Skeletal muscle tissue (tissue), 4 donors: ENCODE data around the gene DEDD. TPM values are rescaled to one million over a fixed set of nuclear protein-coding genes. Genes with fewer than 3 reads are reported as not detected.

Source experiments
- H3K27ac ChIP-seq: one replicate; pipeline ENCODE4 v1.7.0; 2013; ENCODE audit warnings: mild to moderate bottlenecking, low read depth, low read length, inconsistent platforms
- H3K27me3 ChIP-seq, 3 donors: one replicate each; pipeline ENCODE4 v1.7.0; 2013; ENCODE audit warnings: low read length in 3 of 3; ENCODE audit not compliant: control insufficient read depth in 3 of 3, insufficient read depth in 3 of 3
- H3K36me3 ChIP-seq, 3 donors: one replicate each; pipeline ENCODE4 v1.7.0; 2013; ENCODE audit warnings: low read length in 3 of 3; ENCODE audit not compliant: control insufficient read depth in 3 of 3, insufficient read depth in 3 of 3
- H3K4me1 ChIP-seq, 3 donors: one replicate each; pipeline ENCODE4 v1.7.0; 2013; ENCODE audit warnings: low read length in 3 of 3, mild to moderate bottlenecking in 3 of 3; ENCODE audit not compliant: control insufficient read depth in 3 of 3, insufficient read depth in 3 of 3
- H3K4me3 ChIP-seq, 3 donors: one replicate each; pipeline ENCODE4 v1.7.0; 2013; ENCODE audit warnings: low read length in 3 of 3
- H3K9ac ChIP-seq, 3 donors: one replicate each; pipeline ENCODE4 v1.7.0; 2013; ENCODE audit warnings: low read length in 3 of 3, mild to moderate bottlenecking in 3 of 3, moderate library complexity in 2 of 3, low read depth in 1 of 3
- H3K9me3 ChIP-seq, 3 donors: one replicate each; pipeline ENCODE4 v1.7.0; 2013; ENCODE audit warnings: low read length in 3 of 3; ENCODE audit not compliant: control insufficient read depth in 3 of 3
- total RNA-seq: library from RNA; depleted of rRNA; stranded (reverse); fragments of >200 nt; gene quantifications from one replicate; pipeline ENCODE4 v1.2.3, GENCODE V29; 2014
- donor health status: Osteomylitis.

Gene DEDD
- total RNA-seq, 1 donor from 2014 or later, result 19.8 TPM

DNA sequence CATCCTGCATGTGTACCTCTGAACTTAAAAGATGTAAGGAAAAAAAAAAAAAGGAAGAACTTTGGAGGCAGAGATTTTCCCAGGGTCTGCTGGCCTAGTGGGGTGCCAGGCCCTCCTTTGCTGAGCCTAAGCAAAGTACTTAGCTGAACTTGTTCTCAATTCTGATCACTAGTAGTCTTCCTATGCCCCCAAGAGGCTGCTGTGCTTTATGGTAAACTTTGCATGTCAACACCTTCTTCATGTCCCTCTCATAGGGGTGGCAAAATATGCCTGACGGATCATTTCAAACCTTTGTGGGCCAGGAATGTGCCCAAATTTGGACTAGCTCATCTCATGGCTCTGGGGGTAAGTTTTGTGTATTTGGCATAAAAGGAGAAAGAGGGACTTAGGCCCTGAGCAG lies 25.4 kb upstream of the DEDD start:
- H3K9ac ChIP-seq, result no peak overlapping the region
- H3K9me3 ChIP-seq, result no peaks in the 10 kb centered on the region
- peaks cover 33 to 49% (median 38%) of the 10 kb centered on the region in 3 donors for H3K4me1 ChIP-seq
- no peak overlapping the region for H3K4me3 ChIP-seq
- H3K27me3 ChIP-seq, result no peaks in the 10 kb centered on the region
- H3K27ac ChIP-seq, result no peak overlapping the region
- H3K36me3 ChIP-seq, result peaks cover 26 to 37% (median 33%) of the 10 kb centered on the region in 3 donors

DNA sequence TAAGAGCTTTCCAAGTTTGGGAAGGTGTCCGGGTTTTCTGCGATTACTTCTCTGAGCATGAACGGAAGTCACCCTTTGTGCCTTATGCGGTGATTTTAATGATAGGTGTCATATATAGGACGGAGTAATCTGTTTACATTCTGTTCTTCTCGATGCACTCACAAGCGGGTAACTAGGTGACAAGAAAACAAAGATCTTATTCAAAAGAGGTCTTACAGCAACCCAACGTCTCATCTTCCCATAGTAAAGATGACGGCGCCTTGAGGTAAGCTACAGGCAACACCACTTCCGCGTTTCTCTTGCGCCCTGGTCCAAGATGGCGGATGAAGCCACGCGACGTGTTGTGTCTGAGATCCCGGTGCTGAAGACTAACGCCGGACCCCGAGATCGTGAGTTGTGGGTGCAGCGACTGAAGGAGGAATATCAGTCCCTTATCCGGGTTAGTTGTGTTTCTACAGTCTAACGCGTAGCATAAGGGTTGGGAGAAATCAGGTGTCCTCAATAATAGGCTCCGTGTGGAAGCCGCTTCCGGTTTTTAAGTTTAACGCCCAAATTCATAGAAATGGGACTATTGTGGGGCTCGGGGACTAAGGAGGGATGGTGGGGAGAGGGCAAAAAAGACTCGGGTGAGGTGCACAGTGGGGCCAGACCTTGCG lies 21.3 kb upstream of the DEDD start, which contains the start of gene UFC1:
Gene UFC1, plus strand, starts transcription at position 297 of the 656 bp plus-strand sequence. Its CDS starts 20 bp downstream, at position 317.
- Histone ChIP-seq H3K4me3 (peak within 1 kb of the TSS; percentile 97 to 100 (median 99)), H3K9ac (peak within 1 kb of the TSS; percentile 97 to 99 (median 98)), H3K36me3 (peaks cover 9 to 16% (median 14%) of the 10 kb centered on the region in 3 donors), H3K27ac (peak within 1 kb of the TSS; percentile 97), H3K9me3 (no peaks in the 10 kb centered on the region), H3K27me3 (no peaks in the 10 kb centered on the region), H3K4me1 (peaks cover 15 to 22% (median 16%) of the 10 kb centered on the region in 3 donors)

DNA sequence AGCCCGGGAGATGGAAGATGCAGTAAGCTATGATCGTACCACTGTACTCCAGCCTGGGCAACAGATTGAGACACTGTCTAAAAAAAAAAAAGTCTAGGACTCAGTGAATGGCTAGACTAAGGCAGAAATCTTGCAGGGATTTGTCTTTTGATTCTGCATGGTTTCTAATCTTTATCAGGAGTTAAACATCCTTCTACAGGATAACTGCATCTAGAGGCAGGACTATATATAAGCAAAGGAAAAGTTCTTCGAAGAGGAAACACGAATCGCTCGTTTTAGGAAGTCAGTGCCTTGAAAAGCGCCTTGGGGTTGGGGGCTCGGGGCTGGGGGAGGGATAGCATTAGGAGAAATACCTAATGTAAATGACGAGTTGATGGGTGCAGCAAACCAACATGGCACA lies 20.7 kb upstream of the DEDD start:
- peaks cover 10 to 16% (median 12%) of the 10 kb centered on the region in 3 donors for H3K4me1 ChIP-seq
- peak overlapping the region in 2 of 3 donors; percentile 98 to 99 for H3K9ac ChIP-seq
- peaks cover 6 to 13% (median 10%) of the 10 kb centered on the region in 3 donors for H3K36me3 ChIP-seq
- no peaks in the 10 kb centered on the region for H3K9me3 ChIP-seq
- H3K27ac ChIP-seq, result no peak overlapping the region
- no peaks in the 10 kb centered on the region for H3K27me3 ChIP-seq
- peak overlapping the region; percentile 97 to 100 (median 99) for H3K4me3 ChIP-seq

DNA sequence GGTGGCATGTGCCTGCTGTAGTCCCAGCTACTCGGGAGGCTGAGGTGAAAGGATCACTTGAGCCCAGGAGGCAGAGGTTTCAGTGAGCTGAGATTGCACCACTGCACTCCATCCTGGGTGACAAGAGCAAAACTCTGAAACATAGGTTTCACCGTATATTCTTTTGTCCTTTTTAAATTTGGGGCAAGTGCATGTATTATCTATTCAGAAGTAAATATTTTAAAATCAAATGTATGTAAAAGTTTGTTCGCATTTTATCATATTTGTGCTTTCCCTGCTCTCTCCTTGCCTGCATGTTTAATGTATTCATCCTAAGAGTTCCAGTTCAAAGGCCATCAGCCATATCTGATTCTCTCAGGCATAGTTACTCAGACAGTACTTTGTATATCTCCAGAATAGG lies 13.4 kb upstream of the DEDD start:
- H3K27me3 ChIP-seq, result no peaks in the 10 kb centered on the region
- no peak overlapping the region for H3K9ac ChIP-seq

DNA sequence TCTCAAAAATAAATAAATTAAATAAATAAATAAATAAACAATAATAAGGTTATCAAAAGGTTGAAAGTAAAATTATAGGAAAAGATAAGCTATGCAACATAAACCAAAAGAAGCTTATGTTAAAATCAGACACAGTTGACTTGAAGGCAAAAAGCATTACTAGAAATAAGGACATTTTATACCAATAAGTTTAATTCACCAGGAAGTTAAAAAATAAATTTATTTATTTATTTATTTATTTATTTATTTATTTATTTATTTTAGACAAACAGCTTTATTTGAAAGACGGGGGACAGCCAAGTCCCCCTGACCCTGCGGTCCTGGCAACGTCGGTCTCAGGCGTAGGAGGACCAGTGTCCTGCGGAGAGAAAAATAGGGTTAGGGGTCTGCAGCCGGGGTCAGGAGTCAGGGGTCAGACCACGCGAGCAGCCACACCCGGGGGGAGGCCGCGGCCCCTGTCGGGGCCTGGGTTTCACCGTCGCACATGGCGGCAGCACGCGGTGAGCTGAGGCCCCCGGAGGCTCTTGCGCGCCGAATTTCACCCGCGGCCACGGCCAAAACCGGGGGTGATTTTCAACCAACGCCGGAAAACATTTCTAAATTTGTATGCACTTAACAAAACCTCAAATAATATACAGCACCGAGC lies 8.4 kb upstream of the DEDD start:
- H3K36me3 ChIP-seq, result no peaks in the 10 kb centered on the region
- H3K4me3 ChIP-seq, result no peak overlapping the region
- H3K4me1 ChIP-seq, result peaks cover 5 to 17% (median 10%) of the 10 kb centered on the region in 3 donors
- H3K27me3 ChIP-seq, result no peaks in the 10 kb centered on the region
- H3K9me3 ChIP-seq, result no peaks in the 10 kb centered on the region
- H3K9ac ChIP-seq, result no peak overlapping the region
- H3K27ac ChIP-seq, result no peak overlapping the region

More for the DNA sequence above, 13.4 kb upstream of the DEDD start:
- no peaks in the 10 kb centered on the region for H3K9me3 ChIP-seq
- H3K27ac ChIP-seq, result no peak overlapping the region
- no peak overlapping the region for H3K4me3 ChIP-seq
- H3K4me1 ChIP-seq, result no peaks in the 10 kb centered on the region
- no peaks in the 10 kb centered on the region for H3K36me3 ChIP-seq

DNA sequence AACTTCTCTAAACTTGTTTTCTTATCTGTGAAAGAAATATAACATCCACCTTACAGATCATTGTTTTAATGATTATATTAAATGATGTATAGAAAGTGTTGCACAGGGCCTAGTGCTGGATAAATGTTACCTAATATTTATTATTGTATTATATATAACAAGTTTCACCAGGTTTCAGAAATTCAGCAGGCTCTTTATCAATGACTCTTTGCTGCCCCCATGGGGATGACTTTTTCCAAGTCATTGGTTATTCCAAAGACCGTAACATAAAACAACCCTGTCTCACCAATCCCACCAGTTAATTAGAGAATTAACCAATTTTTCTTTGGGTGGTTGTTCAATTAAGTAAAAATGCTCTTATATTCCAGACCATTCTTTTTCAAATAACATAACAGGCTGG lies 7.3 kb upstream of the DEDD start:
- H3K27ac ChIP-seq, result no peak overlapping the region
- H3K9me3 ChIP-seq, result no peaks in the 10 kb centered on the region
- H3K4me3 ChIP-seq, result no peak overlapping the region
- H3K4me1 ChIP-seq, result peaks cover 5 to 17% (median 10%) of the 10 kb centered on the region in 3 donors
- no peak overlapping the region for H3K9ac ChIP-seq
- no peaks in the 10 kb centered on the region for H3K36me3 ChIP-seq
- no peaks in the 10 kb centered on the region for H3K27me3 ChIP-seq

DNA sequence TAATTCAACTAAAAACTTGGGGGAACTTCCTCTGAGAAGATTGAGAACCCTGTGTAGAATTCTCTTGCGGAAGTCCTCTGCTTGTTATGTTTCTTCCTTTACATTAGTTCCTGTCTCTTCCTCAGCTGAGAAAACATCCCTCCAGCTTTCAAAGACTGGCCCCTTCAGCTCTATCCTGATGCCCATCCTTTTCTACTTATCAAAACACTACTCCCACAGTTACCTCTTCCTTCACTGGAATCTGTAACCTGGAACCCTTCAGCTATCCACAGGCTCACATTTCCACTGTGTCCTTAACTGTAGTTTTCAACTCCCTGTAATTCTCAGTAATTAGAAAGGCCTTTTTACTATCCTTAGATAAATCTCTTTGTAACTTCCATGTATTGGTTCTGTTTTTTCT lies 6.0 kb upstream of the DEDD start:
- H3K36me3 ChIP-seq, result no peaks in the 10 kb centered on the region
- H3K9me3 ChIP-seq, result no peaks in the 10 kb centered on the region
- no peak overlapping the region for H3K27ac ChIP-seq
- no peak overlapping the region for H3K9ac ChIP-seq
- peaks cover 11 to 25% (median 16%) of the 10 kb centered on the region in 3 donors for H3K4me1 ChIP-seq
- no peak overlapping the region for H3K4me3 ChIP-seq
- no peaks in the 10 kb centered on the region for H3K27me3 ChIP-seq

DNA sequence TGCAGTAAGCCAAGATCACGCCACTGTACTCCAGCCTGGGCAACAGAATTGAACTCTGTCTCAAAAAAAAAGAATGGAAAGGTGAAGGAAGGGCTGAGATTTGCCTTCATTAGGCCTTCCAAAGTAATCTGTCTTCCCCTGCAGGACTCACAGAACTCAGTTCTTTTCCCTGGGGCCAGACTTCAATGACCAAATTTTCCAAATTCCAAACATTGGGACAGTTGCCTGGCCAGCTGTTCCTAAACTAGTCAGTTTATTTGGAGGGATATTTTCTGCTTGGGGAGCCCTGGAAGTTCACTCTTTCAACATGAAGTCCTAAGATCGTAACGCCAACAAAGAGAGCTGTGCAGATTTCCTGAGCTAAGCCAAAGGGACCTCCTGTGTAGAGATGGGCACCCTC lies 5.4 kb upstream of the DEDD start:
- Histone ChIP-seq H3K9me3 (no peaks in the 10 kb centered on the region), H3K27ac (no peak overlapping the region)

DNA sequence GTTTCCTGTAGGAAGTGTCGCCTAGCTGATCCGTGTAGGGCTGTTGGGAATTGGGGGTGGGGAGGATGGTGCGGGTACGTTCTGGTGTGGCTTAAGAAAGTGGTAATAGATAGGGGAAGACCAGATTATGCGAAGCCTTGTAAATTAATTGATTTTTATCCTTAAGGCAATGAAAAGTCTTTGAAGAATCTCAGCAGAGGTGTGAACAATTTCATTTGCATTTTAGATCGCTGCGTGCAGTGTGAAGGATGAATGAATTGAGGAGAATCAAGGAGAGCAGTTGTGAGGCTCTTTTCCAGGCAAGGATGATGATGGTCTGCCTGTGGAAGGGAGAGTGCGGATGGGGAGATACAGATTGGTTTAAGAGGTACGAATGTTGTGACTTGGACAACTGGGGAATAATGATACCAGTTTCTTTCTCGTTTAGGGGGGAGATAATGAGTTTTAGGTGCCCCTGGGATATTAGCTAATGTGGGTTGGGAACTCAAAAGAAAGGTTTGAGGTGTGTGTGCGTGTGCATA lies 813 bp upstream of the DEDD start:
- peaks cover 6 to 11% (median 9%) of the 10 kb centered on the region in 3 donors for H3K36me3 ChIP-seq
- no peaks in the 10 kb centered on the region for H3K27me3 ChIP-seq
- H3K27ac ChIP-seq, result peak overlapping the region; percentile 93
- peak overlapping the region; percentile 87 to 97 (median 95) for H3K9ac ChIP-seq
- H3K4me1 ChIP-seq, result peaks cover 23 to 54% (median 46%) of the 10 kb centered on the region in 3 donors
- peak overlapping the region; percentile 93 to 96 (median 96) for H3K4me3 ChIP-seq
- H3K9me3 ChIP-seq, result no peaks in the 10 kb centered on the region

More for the DNA sequence above, 5.4 kb upstream of the DEDD start:
- H3K27me3 ChIP-seq, result no peaks in the 10 kb centered on the region
- peaks cover 14 to 30% (median 18%) of the 10 kb centered on the region in 3 donors for H3K4me1 ChIP-seq
- H3K9ac ChIP-seq, result no peak overlapping the region
- no peaks in the 10 kb centered on the region for H3K36me3 ChIP-seq
- no peak overlapping the region for H3K4me3 ChIP-seq
